HepG2 (cell line): ENCODE data around the gene KMT5C. TPM values are rescaled to one million over a fixed set of nuclear protein-coding genes. Genes with fewer than 3 reads are reported as not detected.

Experiments
- ATAD3A ChIP-seq: sonication (generic); formaldehyde crosslinking; IDR thresholded peaks from 2 replicates; pipeline ENCODE4 v1.4.0; 2020; ENCODE audit warnings: missing genetic modification reagents
- FOXO1 ChIP-seq: sonication (generic); formaldehyde crosslinking; IDR thresholded peaks from 2 replicates; pipeline ENCODE4 v1.4.0; 2020; ENCODE audit warnings: missing genetic modification reagents
- IKZF5 ChIP-seq: IDR thresholded peaks from 2 replicates; pipeline ENCODE4 v1.6.1; 2018; ENCODE audit warnings: missing genetic modification reagents, mild to moderate bottlenecking, missing compliant biosample characterization
- IRF2 ChIP-seq: IDR thresholded peaks from 2 replicates; pipeline ENCODE4 v1.6.1; 2018; ENCODE audit warnings: missing genetic modification reagents, missing compliant biosample characterization
- MAX ChIP-seq: IDR thresholded peaks from 2 replicates; pipeline ENCODE4 v1.6.1; 2012; ENCODE audit warnings: inconsistent platforms
- RARG ChIP-seq: sonication (generic); formaldehyde crosslinking; IDR thresholded peaks from 2 replicates; pipeline ENCODE4 v1.4.0; 2020; ENCODE audit warnings: low read depth, mild to moderate bottlenecking, missing genetic modification reagents
- RNF219 ChIP-seq: sonication (generic); formaldehyde crosslinking; IDR thresholded peaks from 2 replicates; pipeline ENCODE4 v1.5.0; 2020; ENCODE audit warnings: mild to moderate bottlenecking, missing genetic modification reagents
- SATB2 ChIP-seq: sonication (generic); formaldehyde crosslinking; IDR thresholded peaks from 2 replicates; pipeline ENCODE4 v1.5.0; 2020; ENCODE audit warnings: missing genetic modification reagents
- SNAPC4 ChIP-seq: sonication (generic); formaldehyde crosslinking; IDR thresholded peaks from 2 replicates; pipeline ENCODE4 v1.4.0; 2020; ENCODE audit warnings: mild to moderate bottlenecking, missing genetic modification reagents
- TRIM22 ChIP-seq: fragments of 450-650 bp; IDR thresholded peaks from 2 replicates; pipeline ENCODE4 v1.6.1; 2017
- ZEB1 ChIP-seq: IDR thresholded peaks from 2 replicates; pipeline ENCODE4 v1.6.1; 2012; ENCODE audit warnings: mild to moderate bottlenecking, low read depth, inconsistent platforms; ENCODE audit not compliant: insufficient replicate concordance
- ZFP36 ChIP-seq: fragments of 150-350 bp; IDR thresholded peaks from 2 replicates; pipeline ENCODE4 v1.6.1; 2018; ENCODE audit warnings: borderline replicate concordance, low read length, low read depth; ENCODE audit not compliant: partially characterized antibody
- ZFP82 ChIP-seq: sonication (generic); formaldehyde crosslinking; IDR thresholded peaks from 2 replicates; pipeline ENCODE4 v1.5.1; 2020; ENCODE audit warnings: mild to moderate bottlenecking, missing genetic modification reagents, borderline replicate concordance
- ZNF44 ChIP-seq: sonication (generic); formaldehyde crosslinking; IDR thresholded peaks from 2 replicates; pipeline ENCODE4 v1.5.1; 2020; ENCODE audit warnings: mild to moderate bottlenecking, missing genetic modification reagents
- ZNF552 ChIP-seq: sonication (generic); formaldehyde crosslinking; IDR thresholded peaks from 2 replicates; pipeline ENCODE4 v1.9.0; 2022; ENCODE audit warnings: missing genetic modification reagents, mild to moderate bottlenecking, borderline replicate concordance
- ZNF607 ChIP-seq: sonication (generic); formaldehyde crosslinking; IDR thresholded peaks from 2 replicates; pipeline ENCODE4 v1.5.1; 2020; ENCODE audit warnings: missing genetic modification reagents, mild to moderate bottlenecking, borderline replicate concordance
- ZNF878 ChIP-seq: sonication (generic); formaldehyde crosslinking; IDR thresholded peaks from 2 replicates; pipeline ENCODE4 v1.8.1; 2023; ENCODE audit warnings: mild to moderate bottlenecking, missing genetic modification reagents, moderate library complexity
- ZSCAN21 ChIP-seq: sonication (generic); formaldehyde crosslinking; IDR thresholded peaks from 2 replicates; pipeline ENCODE4 v1.8.0; 2022; ENCODE audit warnings: mild to moderate bottlenecking, missing genetic modification reagents, moderate library complexity, borderline replicate concordance
- ZSCAN22 ChIP-seq: sonication (generic); formaldehyde crosslinking; IDR thresholded peaks from 2 replicates; pipeline ENCODE4 v1.4.0; 2020; ENCODE audit warnings: mild to moderate bottlenecking, missing genetic modification reagents
- ZSCAN29 ChIP-seq: sonication (generic); formaldehyde crosslinking; conservative IDR thresholded peaks from 2 replicates; pipeline ENCODE4 v1.4.0; 2020; ENCODE audit warnings: mild to moderate bottlenecking, missing genetic modification reagents
- polyA plus RNA-seq, 8 experiments: library from polyadenylated mRNA; depleted of rRNA in 3 of 8; stranded (reverse) in 7 of 8; unstranded in 1 of 8; fragments of >200 nt; fragmentation: Illumina TruSeq in 4 of 8; extraction: Trizol in 4 of 8; gene quantifications; 2 replicates each; pipeline versions ENCODE4 v1.2.1 to v1.2.3, GENCODE V29; 2011 to 2016; ENCODE audit warnings: low read depth in 4 of 8, missing spikeins in 1 of 8, mixed read lengths in 1 of 8; ENCODE audit not compliant: insufficient read depth in 1 of 8
- total RNA-seq, 5 experiments: library from RNA; depleted of rRNA; stranded (reverse); fragments of >200 nt; fragmentation: Illumina TruSeq; extraction: Trizol; gene quantifications; 2 replicates each; pipeline ENCODE4 v1.2.3, GENCODE V29; 2016; ENCODE audit warnings: low read depth in 1 of 5

The KMT5C gene
- total and polyA plus RNA-seq, 2 of the 13 experiments (the other 11 are each of a cell fraction or from before 2014, with no cell fraction given), result 5.5 to 9.0 TPM

GRCh38 chr19:55333870-55334269 lies 5.8 kb upstream of the KMT5C start (continued):
- TF ChIP-seq ZFP82 (CRISPR knock-in tag), result no peak
- TF ChIP-seq RARG (CRISPR knock-in tag), result no peak
- peak; percentile 28; the same call in 1 of the 2 replicates for TF ChIP-seq FOXO1 (CRISPR knock-in tag)
- 0 out of 2 replicates have a peak, but pooled peaks have one; percentile 32 for TF ChIP-seq ZSCAN29 (CRISPR knock-in tag)
- TF ChIP-seq ZNF878 (CRISPR knock-in tag), result peak; percentile 74; the same call in 1 of the 2 replicates
- no peak for TF ChIP-seq ZEB1
- no peak; the same call in 1 of the 2 replicates for TF ChIP-seq ZSCAN21
- TF ChIP-seq IKZF5 (CRISPR knock-in tag), result peak; percentile 67
- TF ChIP-seq TRIM22, result no peak
- TF ChIP-seq SATB2 (CRISPR knock-in tag), result no peak
- TF ChIP-seq ZFP36, result no peak
- 0 out of 2 replicates have a peak, but pooled peaks have one; percentile 37 for TF ChIP-seq SNAPC4
- 0 out of 2 replicates have a peak, but pooled peaks have one; percentile 42 for TF ChIP-seq RNF219 (CRISPR knock-in tag)
- TF ChIP-seq ZSCAN22, result no peak
- 0 out of 2 replicates have a peak, but pooled peaks have one; percentile 20 for TF ChIP-seq ZNF607 (CRISPR knock-in tag)
- TF ChIP-seq MAX, result peak; percentile 43; the same call in 1 of the 2 replicates
- no peak for TF ChIP-seq ZNF552 (CRISPR knock-in tag)
- no peak for TF ChIP-seq ZNF44 (CRISPR knock-in tag)
- no peak for TF ChIP-seq ATAD3A (CRISPR knock-in tag)
- peak; percentile 68 for TF ChIP-seq IRF2 (CRISPR knock-in tag)
